Stomach (tissue), 4 donors: ENCODE data around the gene COG3.

Experiments
- EP300 ChIP-seq: sonication (generic); formaldehyde crosslinking; IDR thresholded peaks from one replicate; pipeline ENCODE4 v1.6.1; 2017; ENCODE audit warnings: antibody characterized with exemption
- POLR2A ChIP-seq, 4 donors: fragments of 450-650 bp; IDR thresholded peaks; one replicate each; pipeline ENCODE4 v1.6.1; 2016; ENCODE audit warnings: antibody characterized with exemption in 4 of 4, control low read depth in 2 of 4, mild to moderate bottlenecking in 1 of 4, moderate library complexity in 1 of 4

DNA sequence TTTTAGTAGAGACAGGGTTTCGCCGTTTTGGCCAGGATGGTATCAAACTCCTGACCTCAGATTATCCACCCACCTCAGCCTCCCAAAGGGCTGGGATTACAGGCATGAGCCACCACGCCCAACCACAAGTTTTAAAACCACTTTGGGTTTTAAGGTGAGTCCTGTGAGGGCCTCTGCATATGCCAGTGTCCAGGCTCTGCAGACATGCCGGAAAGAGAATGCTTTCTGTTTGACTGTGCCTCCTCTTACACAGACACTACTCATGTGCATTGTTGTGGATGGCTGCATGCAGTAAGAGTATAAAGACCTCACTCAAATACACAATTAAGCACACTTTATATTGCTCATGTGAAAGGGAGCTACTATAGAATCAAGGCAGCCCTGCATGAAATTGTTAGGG lies 25.7 kb upstream of the COG3 start:
- no peak for TF ChIP-seq POLR2A (IDR thresholded peaks at IDR 0.05)
- TF ChIP-seq EP300 = no peak
